CD4-positive, alpha-beta T cell treated with Interleukin-6 for 4 hours (primary cell): ENCODE results near the gene RPS15.

ENCODE experiments used
- DNase-seq: peaks from one replicate; pipeline ENCODE4 v3.0.0-alpha.2; 2020; ENCODE audit warnings: mixed read lengths

Gene RPS15

GRCh38 chr19:1455002-1455335, 16.8 kb downstream of the RPS15 start:
- DNase-seq: no peak

GRCh38 chr19:1455336-1456120, 17.3 kb downstream of the RPS15 start:
- peak; percentile 47 for DNase-seq

- DNase-seq: no peak
Measured at GRCh38 chr19:1456121-1456900, 18.1 kb downstream of the RPS15 start.

- no peak for DNase-seq
Measured at GRCh38 chr19:1457031-1457739, 19.0 kb downstream of the RPS15 start.

- no peak for DNase-seq
Measured at GRCh38 chr19:1457892-1458291, 19.7 kb downstream of the RPS15 start.

GRCh38 chr19:1459479-1459878, 21.3 kb downstream of the RPS15 start:
- DNase-seq: no peak

GRCh38 chr19:1460033-1460995, 22.1 kb downstream of the RPS15 start:
- no peak for DNase-seq

- no peak for DNase-seq
Measured at GRCh38 chr19:1461862-1462261, 23.7 kb downstream of the RPS15 start.

GRCh38 chr19:1465191-1466016, 27.2 kb downstream of the RPS15 start:
- peak; percentile 40 for DNase-seq

- DNase-seq: no peak
Measured at GRCh38 chr19:1466018-1466460, 27.8 kb downstream of the RPS15 start.

GRCh38 chr19:1466461-1467214, 28.4 kb downstream of the RPS15 start:
- no peak for DNase-seq

- DNase-seq: no peak
Measured at GRCh38 chr19:1467215-1467489, 29.0 kb downstream of the RPS15 start.

- no peak for DNase-seq
Measured at GRCh38 chr19:1467490-1468273, 29.5 kb downstream of the RPS15 start.

GRCh38 chr19:1468274-1468820, 30.2 kb downstream of the RPS15 start:
- DNase-seq: no peak

GRCh38 chr19:1468821-1469254, 30.6 kb downstream of the RPS15 start:
- DNase-seq: peak; percentile 31

GRCh38 chr19:1469255-1470054, 31.3 kb downstream of the RPS15 start:
- peak; percentile 44 for DNase-seq

- DNase-seq: no peak
Measured at GRCh38 chr19:1470055-1470304, 31.8 kb downstream of the RPS15 start.

- DNase-seq: peak; percentile 89
Measured at GRCh38 chr19:1470305-1471009, 32.3 kb downstream of the RPS15 start.
